Measurements from ENCODE around the gene RELL2.

Gene RELL2

GRCh38 chr5:141677415-141677814, 40.6 kb downstream of the RELL2 start:
- DNase-seq (ENCODE audit: low spot score): no peak

GRCh38 chr5:141680178-141680577, 43.4 kb downstream of the RELL2 start:
- DNase-seq (ENCODE audit: low spot score): no peak

GRCh38 chr5:141680751-141681201, 44.0 kb downstream of the RELL2 start:
- no peak for DNase-seq (ENCODE audit: low spot score)

GRCh38 chr5:141681295-141681694, 44.5 kb downstream of the RELL2 start:
- no peak for DNase-seq (ENCODE audit: low spot score)

GRCh38 chr5:141681695-141682641, 45.2 kb downstream of the RELL2 start, which contains the start of gene ARAP3:
TSS of gene ARAP3 (minus strand) at chr5:141682230. CDS start at chr5:141680486, 1,744 bp downstream.
- DNase-seq (ENCODE audit: low spot score): peak; percentile 32

- no peak for DNase-seq (ENCODE audit: low spot score)
Measured at GRCh38 chr5:141683596-141684141, 46.9 kb downstream of the RELL2 start.

- no peak for DNase-seq (ENCODE audit: low spot score)
Measured at GRCh38 chr5:141685591-141685990, 48.8 kb downstream of the RELL2 start.

GRCh38 chr5:141686648-141687416, 50.0 kb downstream of the RELL2 start:
- no peak for DNase-seq (ENCODE audit: low spot score)

Data from Ammon's horn (tissue), 1 donor.